Epithelial cell of esophagus (primary cell): ENCODE data around the gene PLCG2.

Source experiments
- DNase-seq: peaks from one replicate; pipeline ENCODE4 v3.0.0; 2010; ENCODE audit warnings: low read depth
- H3K4me3 ChIP-seq: 2 replicates; pipeline ENCODE4 v1.5.1; 2011; ENCODE audit warnings: mild to moderate bottlenecking, low read length, control low read depth
- CTCF ChIP-seq: IDR thresholded peaks from 2 replicates; pipeline ENCODE4 v1.5.1; 2011; ENCODE audit warnings: low read depth, mild to moderate bottlenecking, low read length, control low read depth, inconsistent platforms; ENCODE audit not compliant: insufficient read depth; ENCODE audit errors: missing control alignments

PLCG2 gene

DNA sequence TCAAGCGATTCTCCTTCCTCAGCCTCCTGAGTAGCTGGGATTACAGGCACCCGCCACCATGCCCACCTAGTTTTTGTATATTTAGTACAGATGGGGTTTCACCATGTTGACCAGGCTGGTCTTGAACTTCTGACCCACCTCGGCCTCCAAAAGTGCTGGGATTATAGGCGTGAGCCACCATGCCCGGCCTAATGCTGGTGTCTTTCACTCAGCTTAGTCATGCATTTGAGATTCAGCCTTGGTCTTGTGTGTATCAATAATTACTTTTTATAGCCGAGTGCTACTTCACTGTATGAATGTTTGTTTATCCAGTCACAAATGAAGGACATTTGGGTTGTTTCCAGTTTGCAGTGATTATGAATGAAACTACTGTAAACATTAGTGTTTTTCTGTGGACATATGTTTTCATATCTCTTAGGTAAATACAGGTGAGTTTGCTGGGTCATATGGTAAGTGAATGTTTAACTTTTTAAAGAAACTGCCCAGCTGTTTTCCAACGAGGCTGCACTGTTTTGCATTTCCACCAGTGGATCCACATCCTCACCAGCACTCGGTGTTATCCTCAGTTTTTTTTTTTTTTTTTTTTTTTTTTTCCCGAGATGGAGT lies 11.0 kb upstream of the PLCG2 start:
- no peak for TF ChIP-seq CTCF
- H3K4me3 ChIP-seq = no peak overlapping the region
- DNase-seq = no peak

DNA sequence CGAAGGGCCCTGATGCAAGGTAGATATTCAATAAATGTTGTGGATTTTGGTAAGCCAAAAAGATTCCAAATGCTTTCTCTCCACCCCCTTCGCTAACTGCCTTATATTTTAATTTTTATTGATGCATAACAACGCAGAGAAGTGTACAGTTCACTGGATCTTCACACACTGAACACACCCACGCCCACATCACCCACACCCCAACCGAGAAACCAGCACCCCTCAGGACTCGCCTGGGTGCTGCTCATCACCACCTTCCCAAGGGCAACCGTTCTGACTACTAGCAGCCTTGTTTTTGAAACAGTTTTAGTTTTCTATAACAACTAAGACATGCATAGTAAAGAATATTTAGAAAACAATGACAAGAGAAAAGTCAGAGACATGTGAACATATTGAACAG lies 9.1 kb upstream of the PLCG2 start:
- no peak for DNase-seq
- no peak overlapping the region for H3K4me3 ChIP-seq
- no peak for TF ChIP-seq CTCF

DNA sequence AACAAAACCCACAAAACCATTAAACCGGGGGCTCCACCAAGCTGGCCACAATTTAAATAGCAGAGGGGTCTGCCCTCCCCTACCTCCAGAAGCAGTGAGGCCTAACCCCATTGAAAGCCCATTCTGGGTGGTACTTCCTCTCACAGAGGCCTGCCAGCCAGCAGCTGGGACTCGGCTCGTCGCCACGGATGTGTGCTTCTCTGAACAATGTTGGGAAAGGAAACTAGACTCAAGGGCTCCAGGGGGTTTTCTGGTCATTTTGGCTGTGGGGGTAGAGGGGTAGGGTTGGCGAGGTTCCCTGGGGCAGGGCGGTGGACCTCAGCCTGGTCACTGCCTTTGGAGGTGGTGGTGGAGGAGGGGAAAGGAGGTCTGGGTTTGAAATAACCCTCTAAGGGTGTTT lies 4.7 kb upstream of the PLCG2 start:
- no peak overlapping the region for H3K4me3 ChIP-seq
- no peak for TF ChIP-seq CTCF
- no peak for DNase-seq

DNA sequence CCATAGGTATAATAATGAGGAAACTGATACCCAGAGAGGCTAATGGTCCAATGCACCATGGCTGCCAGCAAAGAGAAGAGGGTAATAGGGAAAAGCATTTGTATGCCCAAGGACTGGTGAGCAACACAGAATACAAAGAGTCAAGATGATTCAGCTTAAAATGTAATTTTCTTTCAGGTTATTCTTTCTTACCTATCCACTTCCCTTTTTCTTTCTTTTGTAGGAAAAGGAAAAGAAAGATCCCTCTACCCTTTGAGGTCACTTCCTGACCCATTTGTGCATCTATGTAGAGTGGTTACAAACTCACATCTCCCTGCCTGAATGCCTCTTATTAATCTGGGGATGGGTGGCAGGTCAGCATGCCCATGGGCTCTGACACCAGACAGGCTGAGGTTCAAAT lies 3.5 kb upstream of the PLCG2 start:
- DNase-seq = no peak
- H3K4me3 ChIP-seq = no peak overlapping the region
- no peak for TF ChIP-seq CTCF

- no peak for DNase-seq
- no peak overlapping the region for H3K4me3 ChIP-seq
- no peak for TF ChIP-seq CTCF
These were observed 860 bp upstream of the PLCG2 start for GRCh38 chr16:81778231-81778630.

GRCh38 chr16:81779536-81780320 lies 637 bp downstream of the PLCG2 start:
- no peak for TF ChIP-seq CTCF
- peak overlapping the region; percentile 40 for H3K4me3 ChIP-seq
- peak; percentile 20 for DNase-seq

DNA sequence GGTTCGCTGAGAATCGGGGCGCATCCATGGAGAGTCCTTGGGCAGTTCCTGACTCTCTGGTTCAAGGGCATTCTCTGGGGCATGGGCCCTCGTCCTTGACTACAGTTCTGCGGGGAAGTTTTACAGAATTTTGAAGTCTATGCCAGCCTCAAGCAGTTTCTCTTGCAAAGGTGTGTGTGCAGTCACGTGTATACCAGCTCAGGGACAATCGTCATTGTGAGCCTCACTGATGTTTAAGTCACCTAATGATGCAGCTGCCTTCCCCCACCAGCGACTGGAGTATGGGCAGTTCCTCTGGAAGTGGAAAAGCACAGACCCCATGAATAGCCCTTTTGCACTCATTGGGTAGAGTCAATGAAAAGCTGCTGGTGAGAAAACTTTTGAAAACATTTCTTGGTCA lies 1.3 kb downstream of the PLCG2 start:
- TF ChIP-seq CTCF = no peak
- no peak for DNase-seq
- no peak overlapping the region for H3K4me3 ChIP-seq
